Transverse colon (tissue), 4 donors: ENCODE results near the gene ZNF316.

ENCODE experiments used
- EP300 ChIP-seq: sonication (generic); formaldehyde crosslinking; IDR thresholded peaks from one replicate; pipeline ENCODE4 v1.6.1; 2017; ENCODE audit warnings: antibody characterized with exemption, low read depth
- POLR2A ChIP-seq: fragments of 450-650 bp; IDR thresholded peaks from one replicate; pipeline ENCODE4 v1.6.1; 2016; ENCODE audit warnings: antibody characterized with exemption, mild to moderate bottlenecking, moderate library complexity
- POLR2AphosphoS5 ChIP-seq, 3 donors: sonication (generic); formaldehyde crosslinking; IDR thresholded peaks; one replicate each; pipeline ENCODE4 v1.6.1; 2016; ENCODE audit warnings: antibody characterized with exemption in 3 of 3
- TF ChIP-seq, protein P1 (sequence below), 5 experiments: fragments of 200-600 bp in 3 of 5; fragments of 450-650 bp in 2 of 5; sonication (generic) in 3 of 5; IDR thresholded peaks; 1 replicate in 2 of 5; 2 replicates in 3 of 5; pipeline ENCODE4 v1.5.1; 2016 to 2017; ENCODE audit warnings: antibody characterized with exemption in 5 of 5, inconsistent platforms in 3 of 5, mild to moderate bottlenecking in 2 of 5, moderate library complexity in 1 of 5

DNA sequence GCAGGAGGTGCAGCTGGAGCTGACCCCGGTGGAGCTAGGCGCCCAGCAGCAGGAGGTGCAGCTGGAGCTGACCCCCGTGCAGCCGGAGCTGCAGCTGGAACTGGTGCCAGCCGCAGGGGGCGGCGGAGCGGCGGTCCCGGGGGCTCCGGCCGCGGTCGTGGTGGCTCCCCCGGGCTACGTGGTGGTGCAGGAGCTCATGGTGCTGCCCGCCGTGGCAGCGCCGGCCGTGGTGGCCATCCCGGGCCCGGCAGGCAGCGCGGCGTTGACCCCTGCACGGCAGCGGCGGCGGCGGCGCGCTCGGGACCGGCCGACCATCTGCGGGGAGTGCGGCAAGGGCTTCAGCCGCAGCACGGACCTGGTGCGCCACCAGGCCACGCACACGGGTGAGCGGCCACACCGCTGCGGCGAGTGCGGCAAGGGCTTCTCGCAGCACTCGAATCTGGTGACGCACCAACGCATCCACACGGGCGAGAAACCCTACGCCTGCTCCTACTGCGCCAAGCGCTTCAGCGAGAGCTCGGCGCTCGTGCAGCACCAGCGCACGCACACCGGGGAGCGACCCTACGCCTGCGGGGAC, 14.9 kb upstream of the ZNF316 start:
- TF ChIP-seq EP300, result no peak
- TF ChIP-seq, protein P1, sequence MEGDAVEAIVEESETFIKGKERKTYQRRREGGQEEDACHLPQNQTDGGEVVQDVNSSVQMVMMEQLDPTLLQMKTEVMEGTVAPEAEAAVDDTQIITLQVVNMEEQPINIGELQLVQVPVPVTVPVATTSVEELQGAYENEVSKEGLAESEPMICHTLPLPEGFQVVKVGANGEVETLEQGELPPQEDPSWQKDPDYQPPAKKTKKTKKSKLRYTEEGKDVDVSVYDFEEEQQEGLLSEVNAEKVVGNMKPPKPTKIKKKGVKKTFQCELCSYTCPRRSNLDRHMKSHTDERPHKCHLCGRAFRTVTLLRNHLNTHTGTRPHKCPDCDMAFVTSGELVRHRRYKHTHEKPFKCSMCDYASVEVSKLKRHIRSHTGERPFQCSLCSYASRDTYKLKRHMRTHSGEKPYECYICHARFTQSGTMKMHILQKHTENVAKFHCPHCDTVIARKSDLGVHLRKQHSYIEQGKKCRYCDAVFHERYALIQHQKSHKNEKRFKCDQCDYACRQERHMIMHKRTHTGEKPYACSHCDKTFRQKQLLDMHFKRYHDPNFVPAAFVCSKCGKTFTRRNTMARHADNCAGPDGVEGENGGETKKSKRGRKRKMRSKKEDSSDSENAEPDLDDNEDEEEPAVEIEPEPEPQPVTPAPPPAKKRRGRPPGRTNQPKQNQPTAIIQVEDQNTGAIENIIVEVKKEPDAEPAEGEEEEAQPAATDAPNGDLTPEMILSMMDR (IDR thresholded peaks at IDR 0.05), result no peak
- TF ChIP-seq POLR2AphosphoS5 (IDR thresholded peaks at IDR 0.05), result no peak
- TF ChIP-seq POLR2A, result no peak
